Measurements from ENCODE around the gene LRG1. TPM values are rescaled to one million over a fixed set of nuclear protein-coding genes. Genes with fewer than 3 reads are reported as not detected.
A peak's percentile ranks its signal among the peaks of the same experiment; 100 is the strongest.

Gene LRG1
- polyA plus RNA-seq, 1 of the 3 experiments (the other 2 are of a cell fraction): 0.12 TPM

- Histone ChIP-seq H3K4me2 (no peak overlapping the region), H3K4me3 (ENCODE audit: low read depth in 2 of 2, low read length in 1 of 2) (no peak overlapping the region), H4K20me1 (ENCODE audit: insufficient read depth) (no peaks in the 10 kb centered on the region), H3K27ac (ENCODE audit: low read depth in 2 of 2, low read length in 1 of 2) (no peak overlapping the region), H3K27me3 (ENCODE audit: insufficient read depth) (no peaks in the 10 kb centered on the region), H3K9me2 (no peaks in the 10 kb centered on the region), H2AFZ (ENCODE audit: low read depth) (no peak overlapping the region), H3K4me1 (ENCODE audit: control insufficient read depth in 1 of 2, insufficient read depth in 2 of 2, low read depth in 1 of 2, low read length in 1 of 2) (no peaks in the 10 kb centered on the region), H3K9ac (no peak overlapping the region), H3F3A (replicated peaks; ENCODE audit: insufficient read depth) (no peaks in the 10 kb centered on the region), H3K36me3 (replicated peaks in 1 of 2; ENCODE audit: control insufficient read depth in 1 of 2, insufficient read depth in 2 of 2, low read length in 1 of 2) (no peaks in the 10 kb centered on the region), H3K79me2 (ENCODE audit: insufficient read depth) (no peaks in the 10 kb centered on the region), H3K9me3 (no peaks in the 10 kb centered on the region)
- POLR2A ChIA-PET: interaction anchor here (0.6 to 0.8 kb wide), 3 partner anchors 10 to 258 kb away, joined by 3 to 4 read pairs (median 4); partner anchors contain the start of gene PLIN5
- 57% methylated on average over 20 of the region's 23 CpGs for WGBS (ENCODE audit: low lambda C conversion rate)
- DNase-seq: peak; percentile 79
- no peak for TF ChIP-seq ELF1 (IDR thresholded peaks at IDR 0.05)
- TF ChIP-seq RCOR1 (IDR thresholded peaks at IDR 0.05; ENCODE audit: low read length): peak; percentile 35; the same call in 1 of the 2 replicates
- no peak for TF ChIP-seq MXI1 (IDR thresholded peaks at IDR 0.05; ENCODE audit: low read depth, low read length)
- TF ChIP-seq NRF1 (IDR thresholded peaks at IDR 0.05; ENCODE audit: low read depth, low read length): no peak
- peak; percentile 67 for TF ChIP-seq CTCF (IDR thresholded peaks at IDR 0.05)
- no peak for TF ChIP-seq PBX3 (IDR thresholded peaks at IDR 0.05)
- TF ChIP-seq USF1 (IDR thresholded peaks at IDR 0.05; ENCODE audit: borderline replicate concordance, low read depth): no peak
- peak; percentile 42; the same call in 1 of the 2 replicates for TF ChIP-seq SMC3 (IDR thresholded peaks at IDR 0.05; ENCODE audit: low read depth, low read length)
- no peak for TF ChIP-seq NFIC (IDR thresholded peaks at IDR 0.05; ENCODE audit: borderline replicate concordance)
- TF ChIP-seq FOXM1 (IDR thresholded peaks at IDR 0.05; ENCODE audit: low read depth): no peak
- TF ChIP-seq RAD21 (IDR thresholded peaks at IDR 0.05; ENCODE audit: low read length): peak; percentile 38
- TF ChIP-seq MAX (IDR thresholded peaks at IDR 0.05; ENCODE audit: low read depth): no peak
- no peak for TF ChIP-seq CHD2 (IDR thresholded peaks at IDR 0.05; ENCODE audit: low read length, partially characterized antibody)
- TF ChIP-seq SIN3A (IDR thresholded peaks at IDR 0.05; ENCODE audit: borderline replicate concordance, low read depth, low read length): no peak
- no peak for TF ChIP-seq REST (IDR thresholded peaks at IDR 0.05; ENCODE audit: low read depth, low read length)
- CTCF ChIA-PET: interaction anchor here (0.6 to 7.2 kb wide), 32 partner anchors 10 to 431 kb away, joined by 3 to 78 read pairs (median 4); partner anchors contain the start of genes LRG1, PLIN5 and SEMA6B
These were observed 14.9 kb downstream of the LRG1 start for GRCh38 chr19:4524808-4525562.

Measured in SK-N-SH (cell line).